NCI-H128 (cell line): Measurements from ENCODE around the gene GLYATL2.

Experiments
- DNase-seq: peaks from one replicate; lab custom pipeline; 2025; ENCODE audit not compliant: unreplicated experiment; lab: John Stamatoyannopoulos, UW

GLYATL2 gene

GRCh38 chr11:58801302-58801701 lies 43.2 kb downstream of the GLYATL2 start:
- no peak for DNase-seq

GRCh38 chr11:58796333-58796732 lies 48.2 kb downstream of the GLYATL2 start:
- no peak for DNase-seq

GRCh38 chr11:58788355-58789023 lies 56.0 kb downstream of the GLYATL2 start:
- peak; percentile 1 for DNase-seq

GRCh38 chr11:58787903-58788302 lies 56.6 kb downstream of the GLYATL2 start:
- DNase-seq: no peak

GRCh38 chr11:58786693-58787092 lies 57.8 kb downstream of the GLYATL2 start:
- DNase-seq: no peak

- DNase-seq: no peak
Measured at GRCh38 chr11:58784995-58785394, 59.5 kb downstream of the GLYATL2 start.
